ENCODE measurements around the gene BCL6.

DNA sequence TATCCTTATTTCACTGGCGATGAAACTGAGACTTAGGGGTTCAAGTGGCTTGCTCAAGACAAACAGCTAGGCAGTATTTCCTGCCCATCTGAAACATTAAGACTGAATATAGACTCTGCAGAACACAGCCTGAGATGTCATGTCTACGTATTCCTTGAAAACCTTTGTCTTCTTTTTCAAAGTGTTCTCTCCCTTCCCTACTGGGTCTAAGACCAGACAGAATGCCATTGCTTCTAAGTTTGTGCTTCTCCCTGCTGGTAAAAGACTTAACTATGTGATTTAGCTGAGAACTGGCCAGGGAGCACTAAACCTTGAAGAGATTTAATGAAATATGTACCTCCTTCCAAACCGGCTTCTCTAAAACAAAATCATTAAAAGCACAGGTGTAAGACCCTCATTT lies 9.9 kb downstream of the BCL6 start:
- no peak for TF ChIP-seq POLR2AphosphoS5 (IDR thresholded peaks at IDR 0.05; ENCODE audit: borderline replicate concordance, low read depth, low read length)
- no peak for TF ChIP-seq FOXP2 (optimal IDR thresholded peaks at IDR 0.05; ENCODE audit: control extremely low read depth, extremely low read length, insufficient read depth)
- TF ChIP-seq EZH2 (IDR thresholded peaks at IDR 0.05) = no peak

Measured in SK-N-MC (cell line).